NCI-H524 treated with DMSO at 0.1 percent for 48 hours (cell line): ENCODE data around the gene KLF12.

Experiments used
- DNase-seq: peaks from one replicate; lab custom pipeline; 2025; lab: John Stamatoyannopoulos, UW

Gene KLF12

DNA sequence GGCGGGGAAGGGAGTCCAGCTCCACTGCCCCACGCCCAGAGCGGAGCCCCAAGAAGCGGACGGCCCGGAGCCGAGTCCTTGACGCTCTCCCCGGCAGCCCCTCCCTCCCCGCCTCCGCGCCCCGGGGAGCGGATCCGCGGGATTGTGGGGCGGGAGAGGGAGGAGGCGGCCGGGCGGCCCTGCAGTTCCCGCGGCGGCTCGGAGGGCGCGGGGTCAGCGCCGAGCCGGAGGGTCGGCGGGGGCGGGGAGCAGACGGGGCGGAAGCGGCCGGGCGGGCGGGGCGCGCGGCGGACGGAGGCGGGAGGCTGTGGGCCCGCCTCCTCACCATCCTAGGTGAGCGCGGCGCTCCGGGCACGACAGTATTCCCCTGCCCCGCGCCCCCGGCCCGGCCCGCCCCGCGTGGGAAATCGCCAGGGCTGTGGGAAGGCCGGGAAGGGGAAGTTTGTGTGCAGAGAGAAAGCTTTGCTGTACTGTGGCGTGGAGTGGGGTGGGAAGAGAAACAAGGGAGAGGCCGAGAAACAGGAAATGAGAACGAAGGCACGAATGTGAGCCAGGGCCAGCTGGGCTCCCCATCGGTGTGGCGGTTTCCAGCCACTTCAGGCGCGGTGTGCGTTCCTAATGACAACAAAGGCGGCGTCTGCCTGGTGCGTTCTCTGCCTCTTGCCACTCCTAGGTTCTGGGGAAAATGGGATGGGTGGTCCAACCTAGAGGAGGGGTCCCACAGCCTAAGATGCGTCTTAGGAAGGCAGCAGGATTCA lies 1.3 kb upstream of the KLF12 start:
- peak; percentile 18 for DNase-seq

DNA sequence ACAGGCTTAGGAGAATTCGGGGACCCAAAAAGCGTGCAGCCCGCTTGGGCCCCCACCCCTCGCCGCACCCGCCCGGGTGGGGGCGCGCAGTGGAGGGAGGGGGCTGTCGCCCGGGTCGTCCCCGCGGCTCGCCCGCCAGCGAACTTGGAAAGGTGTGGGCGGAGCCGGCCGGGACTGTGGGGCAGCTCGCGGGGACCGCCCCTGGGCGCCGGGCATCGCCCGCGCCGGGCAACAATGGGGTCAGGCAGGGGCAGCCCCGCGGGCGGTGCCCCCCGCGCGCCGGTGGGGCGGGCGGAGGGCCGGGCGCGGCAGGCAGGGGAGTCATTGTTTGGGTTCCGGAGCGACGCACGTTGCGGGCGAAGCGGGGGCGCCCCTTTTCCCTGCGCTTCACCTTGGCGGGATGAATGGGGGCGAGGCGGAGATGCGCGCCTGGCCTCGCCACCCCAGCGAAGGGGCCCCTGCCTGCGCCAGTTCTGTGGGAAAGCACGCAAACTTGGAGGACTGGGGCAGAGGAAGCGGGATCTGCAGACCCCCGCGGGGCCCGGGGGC lies 647 bp upstream of the KLF12 start:
- DNase-seq: no peak

- peak; percentile 52 for DNase-seq
These were observed 475 bp downstream of the KLF12 start for GRCh38 chr13:74133657-74134201.

DNA sequence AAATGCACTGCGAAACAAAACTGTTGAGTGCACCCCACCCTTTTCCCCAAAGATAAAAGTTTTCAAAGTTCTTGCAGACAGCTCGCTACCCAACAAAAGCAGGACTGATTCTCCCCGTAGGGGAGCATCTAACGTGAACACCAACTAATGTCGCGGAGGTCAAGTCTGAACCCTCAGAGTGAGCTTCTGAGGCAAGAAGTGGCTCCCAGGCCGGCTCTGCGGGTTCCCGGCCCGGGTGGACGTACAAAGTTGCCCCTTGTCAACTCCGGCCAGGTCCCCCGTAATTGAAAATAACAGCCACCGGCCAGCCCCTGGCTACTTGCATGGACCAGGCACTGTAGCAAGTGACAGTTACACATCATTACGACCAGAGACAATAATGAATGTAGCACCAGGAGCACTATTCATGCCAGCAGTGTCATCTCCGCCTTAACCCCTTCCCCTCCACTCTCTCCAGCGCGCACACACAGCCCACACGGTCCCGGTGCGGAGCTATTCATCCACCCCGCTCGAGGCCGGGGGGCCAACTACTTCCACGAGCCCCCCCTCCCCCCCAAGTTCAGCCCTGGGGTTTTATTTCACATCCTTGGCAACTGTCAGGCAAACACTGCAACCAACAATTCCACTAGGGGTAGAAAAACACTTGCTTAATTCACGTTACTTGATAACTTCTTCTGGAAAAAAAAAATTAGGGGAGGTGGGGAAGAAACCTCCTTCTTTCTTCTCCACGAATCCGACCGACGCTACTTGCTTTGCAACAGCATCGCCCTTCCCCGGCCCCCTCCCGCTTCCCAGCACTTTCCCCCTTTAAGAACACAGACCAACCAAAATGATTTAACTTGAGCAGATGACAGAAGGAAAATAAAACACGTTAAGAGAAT lies 1.2 kb downstream of the KLF12 start:
- no peak for DNase-seq

DNA sequence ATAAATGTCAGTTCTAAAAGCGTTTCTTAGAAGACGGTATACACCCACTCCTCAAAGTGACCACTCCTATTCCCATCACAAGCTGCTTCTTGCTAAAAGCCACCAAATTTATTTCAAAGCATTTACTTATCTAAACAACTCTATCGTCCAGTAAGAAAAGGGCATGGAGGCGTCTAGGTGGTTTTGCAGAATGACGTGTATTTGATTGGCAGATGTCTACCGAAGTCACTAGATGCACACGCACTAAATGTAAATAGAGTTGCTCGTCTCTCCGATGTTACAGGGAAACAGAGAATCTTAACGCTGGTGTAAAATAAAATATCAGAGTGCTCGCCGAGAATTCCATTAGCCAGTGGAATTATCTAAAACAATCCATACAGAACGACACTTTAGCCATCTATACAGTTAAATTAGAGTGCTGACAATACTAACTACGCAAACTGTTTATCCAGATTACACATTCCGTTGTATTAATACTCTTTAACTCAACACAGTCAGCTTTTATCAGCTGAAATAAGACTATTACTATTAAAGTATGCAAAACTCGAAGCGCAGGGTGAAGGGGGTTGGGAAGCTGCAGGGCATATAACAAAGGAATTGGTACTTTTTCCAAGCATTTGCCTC lies 1.9 kb downstream of the KLF12 start:
- DNase-seq: no peak

GRCh38 chr13:74131227-74131626 lies 3.0 kb downstream of the KLF12 start:
- DNase-seq: no peak

- no peak for DNase-seq
These were observed 4.6 kb downstream of the KLF12 start for GRCh38 chr13:74129500-74130191.

- no peak for DNase-seq
These were observed 5.9 kb downstream of the KLF12 start for GRCh38 chr13:74128156-74128767.

DNA sequence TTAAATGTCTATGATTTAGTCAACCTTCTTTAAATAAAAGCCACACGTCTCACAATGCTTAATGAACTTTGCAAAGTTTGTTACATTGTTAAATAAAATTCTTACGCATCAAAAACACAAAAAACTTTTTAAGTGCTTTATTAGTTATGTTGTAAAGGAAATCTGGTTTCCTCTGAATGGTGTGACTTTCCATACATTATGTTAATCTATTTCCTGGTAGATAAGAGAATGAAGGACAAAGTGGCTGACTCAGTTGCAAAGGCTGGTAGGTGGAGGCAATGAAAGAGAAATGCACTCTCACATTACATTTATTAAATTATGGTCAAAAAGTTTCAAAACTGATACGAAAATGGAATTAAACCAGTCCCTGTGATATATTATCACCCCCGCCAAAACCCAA lies 15.9 kb downstream of the KLF12 start:
- DNase-seq: no peak

- DNase-seq: no peak
These were observed 16.9 kb downstream of the KLF12 start for GRCh38 chr13:74117207-74117705.

- no peak for DNase-seq
These were observed 19.1 kb downstream of the KLF12 start for GRCh38 chr13:74115133-74115532.

DNA sequence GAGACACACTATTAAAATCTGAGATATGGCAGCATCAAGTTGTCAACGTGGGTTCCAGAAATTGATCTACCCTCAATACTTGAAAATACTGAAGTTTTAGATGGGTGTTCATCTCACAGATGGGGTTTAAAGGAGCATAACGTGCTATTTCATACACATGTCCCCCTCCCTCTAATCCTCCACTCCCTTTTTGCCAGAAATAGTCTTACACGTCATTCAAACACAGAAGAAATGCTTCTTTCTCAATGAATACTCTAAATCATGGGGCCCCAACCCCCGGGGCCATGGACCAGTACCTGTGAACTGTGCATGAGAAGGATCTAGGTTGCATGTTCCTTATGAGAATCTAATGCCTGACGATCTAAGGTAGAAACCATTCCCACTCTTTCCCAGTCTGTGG lies 19.6 kb downstream of the KLF12 start:
- no peak for DNase-seq

DNA sequence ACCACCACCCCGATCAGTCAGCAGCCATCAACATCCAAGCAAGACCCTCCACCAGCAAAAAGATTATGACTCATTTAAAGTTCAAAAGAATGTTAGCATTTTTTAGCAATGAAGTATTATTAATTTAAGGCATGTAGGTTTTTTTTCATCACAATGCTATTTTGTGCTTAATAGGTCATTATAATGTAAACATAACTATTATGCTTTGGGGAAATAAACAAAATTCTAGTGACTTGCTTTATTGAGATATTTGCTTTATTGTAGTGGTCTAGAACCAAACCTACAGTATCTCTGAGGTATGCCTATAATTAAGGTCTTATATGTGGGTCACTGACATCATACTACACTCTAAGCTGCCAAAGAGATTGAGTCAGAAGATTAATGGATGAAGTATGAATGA lies 20.0 kb downstream of the KLF12 start:
- DNase-seq: no peak

DNA sequence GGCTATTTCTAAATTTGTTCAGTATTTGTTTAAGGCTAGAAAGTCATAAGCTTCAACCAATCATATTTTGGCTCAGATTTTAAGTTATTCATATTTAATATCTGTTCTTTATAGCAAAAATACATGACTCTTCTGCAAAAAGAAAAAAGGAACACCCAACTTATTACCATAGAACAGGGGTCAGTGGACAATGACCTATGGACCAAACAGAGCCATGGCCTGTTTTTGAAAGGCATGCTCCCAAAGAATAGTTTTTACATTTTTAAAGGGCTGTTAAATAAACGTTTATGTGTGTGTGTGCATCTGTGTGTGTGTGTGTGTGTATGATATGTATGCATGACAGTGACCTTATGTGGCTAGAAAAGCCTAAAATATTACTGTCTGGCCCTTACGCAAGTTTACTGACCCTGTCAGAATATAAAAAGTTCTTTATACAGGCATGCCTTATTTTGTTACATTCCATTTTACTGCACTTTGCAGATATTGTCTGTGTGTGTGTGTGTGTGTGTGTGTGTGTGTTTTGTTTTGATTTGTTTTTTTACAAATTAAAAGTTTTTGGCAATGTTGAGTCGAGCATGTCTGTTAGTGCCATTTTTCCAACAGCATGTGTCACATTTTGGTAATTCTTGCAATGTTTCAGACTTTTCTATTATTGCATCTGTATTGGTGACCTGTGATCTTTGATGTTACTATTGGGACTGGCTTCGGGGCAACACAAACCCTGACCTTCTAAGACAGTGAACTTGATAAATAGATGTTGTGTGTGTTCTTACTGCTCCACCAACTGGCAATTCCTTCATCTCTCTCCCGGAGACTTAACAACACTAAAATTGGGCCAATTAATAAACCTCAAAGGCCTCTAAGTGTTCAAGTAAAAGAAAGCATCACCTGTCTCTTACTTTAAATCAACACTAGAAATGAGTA lies 22.0 kb downstream of the KLF12 start:
- no peak for DNase-seq

GRCh38 chr13:74111399-74111798 lies 22.8 kb downstream of the KLF12 start:
- DNase-seq: no peak

- no peak for DNase-seq
These were observed 24.2 kb downstream of the KLF12 start for GRCh38 chr13:74110053-74110452.

DNA sequence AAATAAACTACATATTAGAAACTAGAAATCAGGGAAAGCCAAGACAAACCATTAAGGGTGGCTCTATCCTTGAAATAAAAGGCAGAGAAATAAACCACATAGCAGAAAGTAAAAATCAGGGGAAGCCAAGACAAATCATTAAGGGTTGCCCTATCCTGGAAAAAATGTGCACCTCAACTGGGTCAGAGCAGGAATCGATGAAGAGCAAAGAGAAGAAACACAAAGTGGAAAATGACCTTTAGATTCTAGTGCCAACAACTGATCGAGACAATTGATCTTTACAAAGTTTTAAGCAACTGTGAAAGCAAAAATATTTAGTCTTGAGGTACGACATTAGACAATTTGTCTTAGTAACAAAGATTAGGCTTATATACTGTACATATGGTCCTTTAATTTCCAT lies 26.6 kb downstream of the KLF12 start:
- no peak for DNase-seq

- DNase-seq: no peak
These were observed 28.3 kb downstream of the KLF12 start for GRCh38 chr13:74105871-74106270.

GRCh38 chr13:74104661-74105275 lies 29.4 kb downstream of the KLF12 start:
- DNase-seq: no peak
